Hepatocyte (in vitro differentiated cells): ENCODE results near the gene ATAD3C.

Experiments
- CTCF ChIP-seq: fragments of 200-600 bp; sonication (generic); IDR thresholded peaks from 2 replicates; pipeline ENCODE4 v1.5.1; 2016; ENCODE audit warnings: antibody characterized with exemption, mild to moderate bottlenecking; ENCODE audit not compliant: poor library complexity
- EZH2 ChIP-seq: fragments of 200-600 bp; sonication (generic); IDR thresholded peaks from 2 replicates; pipeline ENCODE4 v1.6.1; 2016; ENCODE audit warnings: antibody characterized with exemption, mild to moderate bottlenecking, borderline replicate concordance
- EZH2phosphoT487 ChIP-seq: fragments of 200-600 bp; sonication (generic); IDR thresholded peaks from one replicate; pipeline ENCODE4 v1.6.1; 2018; ENCODE audit warnings: antibody characterized with exemption, mild to moderate bottlenecking, low read depth, moderate library complexity; ENCODE audit not compliant: unreplicated experiment, severe bottlenecking

- TF ChIP-seq CTCF (no peak), EZH2 (no peak), EZH2phosphoT487 (no peak)
Observed at GRCh38 chr1:1429671-1430073, 19.8 kb upstream of the ATAD3C start.
